ENCODE results near the gene MS4A10. TPM values are rescaled to one million over a fixed set of nuclear protein-coding genes. Genes with fewer than 3 reads are reported as not detected.

MS4A10 gene
- total and polyA plus RNA-seq, 2 of the 8 experiments (the other 6 are each of a cell fraction or from before 2014, with no cell fraction given), result not detected

DNA sequence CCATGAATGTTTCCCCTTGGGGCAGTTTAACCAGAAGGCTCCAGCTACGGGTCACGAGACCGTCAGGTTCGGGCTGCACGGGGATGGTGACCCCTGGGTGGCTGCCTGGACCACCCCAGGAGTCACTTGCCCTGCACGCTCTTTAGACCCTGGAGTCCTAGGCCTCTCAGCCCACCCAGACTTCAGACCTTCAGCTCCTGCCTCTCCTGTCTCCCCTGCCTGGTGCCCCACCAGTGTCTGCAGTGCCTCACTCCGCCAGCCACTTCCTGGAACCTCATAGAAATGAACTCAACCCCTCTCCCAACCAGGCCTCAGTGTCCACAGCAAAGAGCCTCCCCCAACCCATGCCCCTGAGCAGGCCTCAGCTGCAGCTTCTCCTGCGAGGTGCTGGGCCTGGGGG is 12.5 kb upstream of the MS4A10 start:
- Histone ChIP-seq H3K9ac (replicated peaks in 1 of 4; ENCODE audit: extremely low read depth in 1 of 4, low read depth in 3 of 4, low read length in 3 of 4) (no peak overlapping the region), H3K18ac (ENCODE audit: extremely low read depth, low read length) (no peak overlapping the region), H3K9me3 (ENCODE audit: insufficient read depth in 2 of 2, low read depth in 1 of 2, low read length in 1 of 2) (no peaks in the 10 kb centered on the region; a peak in 1 of 4 replicates), H4K8ac (ENCODE audit: extremely low read depth, insufficient read depth, low read length) (no peak overlapping the region), H3K79me1 (ENCODE audit: low read depth, low read length) (no peaks in the 10 kb centered on the region), H3K79me2 (ENCODE audit: control insufficient read depth in 1 of 2, insufficient read depth in 2 of 2, low read length in 2 of 2) (no peaks in the 10 kb centered on the region), H3K4me1 (replicated peaks in 1 of 4; ENCODE audit: control insufficient read depth in 3 of 4, insufficient read depth in 4 of 4, low read length in 3 of 4) (no peaks in the 10 kb centered on the region; a peak in 1 of 7 replicates), H3K23me2 (ENCODE audit: low read depth, low read length) (no peaks in the 10 kb centered on the region), H4K20me1 (replicated peaks in 1 of 2; ENCODE audit: control insufficient read depth in 1 of 2, insufficient read depth in 2 of 2, low read length in 2 of 2) (no peaks in the 10 kb centered on the region), H3K23ac (ENCODE audit: insufficient read length) (no peak overlapping the region), H3K4ac (replicated peaks; ENCODE audit: insufficient read length, low read depth, low read length) (no peak overlapping the region), H3K4me2 (ENCODE audit: insufficient read depth in 1 of 2, low read depth in 2 of 2, low read length in 2 of 2) (no peak overlapping the region), H4K5ac (ENCODE audit: insufficient read length, low read depth, low read length) (no peak overlapping the region), H2AFZ (ENCODE audit: low read length) (no peak overlapping the region), H2BK15ac (ENCODE audit: low read length) (no peak overlapping the region), H3K36me3 (ENCODE audit: control insufficient read depth in 2 of 4, insufficient read depth in 4 of 4, low read length in 3 of 4) (no peaks in the 10 kb centered on the region), H4K91ac (replicated peaks; ENCODE audit: insufficient read length, low read length) (no peak overlapping the region), H2BK20ac (ENCODE audit: low read length) (no peak overlapping the region), H2AK5ac (ENCODE audit: low read depth, low read length) (no peak overlapping the region), H2BK12ac (ENCODE audit: low read depth, low read length) (no peak overlapping the region), H3K4me3 (ENCODE audit: extremely low read depth in 1 of 4, insufficient read depth in 2 of 4, low read depth in 3 of 4, low read length in 4 of 4) (no peak overlapping the region), H3K56ac (replicated peaks; ENCODE audit: insufficient read length, low read depth, low read length) (no peak overlapping the region), H2BK5ac (ENCODE audit: low read depth, low read length) (no peak overlapping the region), H3K14ac (ENCODE audit: insufficient read length) (no peak overlapping the region), H2BK120ac (replicated peaks; ENCODE audit: low read depth, low read length) (no peak overlapping the region), H3K27ac (ENCODE audit: low read depth, low read length) (no peak overlapping the region), H3K27me3 (replicated peaks in 1 of 4; ENCODE audit: control insufficient read depth in 3 of 4, extremely low read depth in 1 of 4, insufficient read depth in 3 of 4, low read length in 3 of 4) (peaks cover 0 to 8% (median 3%) of the 10 kb centered on the region in 4 experiments; a peak in 3 of 7 replicates)
- DNase-seq (ENCODE audit: low read depth in 1 of 2, low spot score in 2 of 2), result no peak
- ChIA-PET CTCF (ENCODE audit: partially characterized antibody) (interaction anchor here (0.7 to 11.8 kb wide), 8 partner anchors 9 to 127 kb away, joined by 3 to 145 read pairs (median 4); no protein-coding TSS in a partner anchor), POLR2A (ENCODE audit: partially characterized antibody) (no interaction called here)
- no peak for TF ChIP-seq TBP (IDR thresholded peaks at IDR 0.05; ENCODE audit: low read depth, low read length)
- TF ChIP-seq, protein P1, sequence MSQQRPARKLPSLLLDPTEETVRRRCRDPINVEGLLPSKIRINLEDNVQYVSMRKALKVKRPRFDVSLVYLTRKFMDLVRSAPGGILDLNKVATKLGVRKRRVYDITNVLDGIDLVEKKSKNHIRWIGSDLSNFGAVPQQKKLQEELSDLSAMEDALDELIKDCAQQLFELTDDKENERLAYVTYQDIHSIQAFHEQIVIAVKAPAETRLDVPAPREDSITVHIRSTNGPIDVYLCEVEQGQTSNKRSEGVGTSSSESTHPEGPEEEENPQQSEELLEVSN (IDR thresholded peaks at IDR 0.05), result no peak
- TF ChIP-seq, protein P2, sequence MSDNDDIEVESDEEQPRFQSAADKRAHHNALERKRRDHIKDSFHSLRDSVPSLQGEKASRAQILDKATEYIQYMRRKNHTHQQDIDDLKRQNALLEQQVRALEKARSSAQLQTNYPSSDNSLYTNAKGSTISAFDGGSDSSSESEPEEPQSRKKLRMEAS (IDR thresholded peaks at IDR 0.05), result no peak
- TF ChIP-seq SP1 (IDR thresholded peaks at IDR 0.05; ENCODE audit: low read depth, low read length), result no peak
- TF ChIP-seq, protein P3, sequence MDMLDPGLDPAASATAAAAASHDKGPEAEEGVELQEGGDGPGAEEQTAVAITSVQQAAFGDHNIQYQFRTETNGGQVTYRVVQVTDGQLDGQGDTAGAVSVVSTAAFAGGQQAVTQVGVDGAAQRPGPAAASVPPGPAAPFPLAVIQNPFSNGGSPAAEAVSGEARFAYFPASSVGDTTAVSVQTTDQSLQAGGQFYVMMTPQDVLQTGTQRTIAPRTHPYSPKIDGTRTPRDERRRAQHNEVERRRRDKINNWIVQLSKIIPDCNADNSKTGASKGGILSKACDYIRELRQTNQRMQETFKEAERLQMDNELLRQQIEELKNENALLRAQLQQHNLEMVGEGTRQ (IDR thresholded peaks at IDR 0.05; ENCODE audit: low read length), result no peak
- TF ChIP-seq BRCA1 (IDR thresholded peaks at IDR 0.05; ENCODE audit: low read depth, low read length), result no peak
- TF ChIP-seq CHD1 (IDR thresholded peaks at IDR 0.05; ENCODE audit: low read depth, low read length), result no peak
- no peak for TF ChIP-seq CBX8 (IDR thresholded peaks at IDR 0.05; ENCODE audit: borderline replicate concordance, low read depth, low read length)
- TF ChIP-seq EP300 (IDR thresholded peaks at IDR 0.05; ENCODE audit: borderline replicate concordance in 1 of 2, low read depth in 2 of 2, low read length in 2 of 2), result no peak
- no peak for TF ChIP-seq KDM5A (IDR thresholded peaks at IDR 0.05; ENCODE audit: low read length)
- TF ChIP-seq BACH1 (IDR thresholded peaks at IDR 0.05; ENCODE audit: low read length), result no peak
- FAIRE-seq, result no peak
- WGBS, 2 experiments (ENCODE audit: extremely low coverage in 1 of 2, insufficient coverage in 1 of 2, insufficient read length in 1 of 2, insufficient replicate concordance in 2 of 2, low coverage in 1 of 2, low lambda C conversion rate in 2 of 2, missing lambda C conversion rate in 1 of 2), result 95% methylated on average over 8 of the region's 8 CpGs; no CpG with 5 or more reads in 1 of the 2 experiments

All from H1 (cell line).